Mammary epithelial cell (primary cell): ENCODE measurements around the gene SWI5.

Experiments
- EZH2 ChIP-seq: IDR thresholded peaks from 2 replicates; pipeline ENCODE4 v1.6.1; 2012; ENCODE audit warnings: low read length, inconsistent platforms, borderline replicate concordance
- TF ChIP-seq, protein P1 (sequence below), 2 donors: IDR thresholded peaks in 1 of 2; conservative IDR thresholded peaks in 1 of 2; 2 replicates each; pipeline ENCODE4 v1.5.1; 2011 to 2012; ENCODE audit warnings: inconsistent platforms in 2 of 2, low read length in 2 of 2, mild to moderate bottlenecking in 2 of 2, control low read depth in 1 of 2, low read depth in 1 of 2; ENCODE audit not compliant: insufficient read depth in 1 of 2; ENCODE audit errors: extremely low read depth in 1 of 2

DNA sequence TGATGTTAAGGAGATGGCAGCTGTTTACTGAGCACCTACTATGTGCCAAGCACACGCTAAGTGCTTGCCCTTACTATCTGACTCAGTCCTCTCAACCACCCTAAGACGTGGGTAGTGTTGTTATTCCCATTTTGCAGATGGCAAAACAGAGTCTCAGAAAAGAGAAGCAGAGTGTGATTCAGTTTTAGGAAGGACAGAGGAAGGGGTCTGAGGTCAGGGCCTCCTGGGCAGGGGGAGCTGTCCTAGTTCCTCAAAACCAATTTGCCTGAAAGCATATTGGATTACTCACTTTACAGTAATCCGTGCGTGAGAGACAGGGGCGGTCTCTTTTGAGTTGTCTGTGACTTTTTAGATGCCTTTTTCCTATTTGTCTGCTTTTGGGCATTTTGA is 49.7 kb upstream of the SWI5 start:
- TF ChIP-seq, protein P1, sequence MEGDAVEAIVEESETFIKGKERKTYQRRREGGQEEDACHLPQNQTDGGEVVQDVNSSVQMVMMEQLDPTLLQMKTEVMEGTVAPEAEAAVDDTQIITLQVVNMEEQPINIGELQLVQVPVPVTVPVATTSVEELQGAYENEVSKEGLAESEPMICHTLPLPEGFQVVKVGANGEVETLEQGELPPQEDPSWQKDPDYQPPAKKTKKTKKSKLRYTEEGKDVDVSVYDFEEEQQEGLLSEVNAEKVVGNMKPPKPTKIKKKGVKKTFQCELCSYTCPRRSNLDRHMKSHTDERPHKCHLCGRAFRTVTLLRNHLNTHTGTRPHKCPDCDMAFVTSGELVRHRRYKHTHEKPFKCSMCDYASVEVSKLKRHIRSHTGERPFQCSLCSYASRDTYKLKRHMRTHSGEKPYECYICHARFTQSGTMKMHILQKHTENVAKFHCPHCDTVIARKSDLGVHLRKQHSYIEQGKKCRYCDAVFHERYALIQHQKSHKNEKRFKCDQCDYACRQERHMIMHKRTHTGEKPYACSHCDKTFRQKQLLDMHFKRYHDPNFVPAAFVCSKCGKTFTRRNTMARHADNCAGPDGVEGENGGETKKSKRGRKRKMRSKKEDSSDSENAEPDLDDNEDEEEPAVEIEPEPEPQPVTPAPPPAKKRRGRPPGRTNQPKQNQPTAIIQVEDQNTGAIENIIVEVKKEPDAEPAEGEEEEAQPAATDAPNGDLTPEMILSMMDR (conservative IDR thresholded peaks at IDR 0.05 in 1 of 2, IDR thresholded peaks at IDR 0.05 in 1 of 2; ENCODE audit: extremely low read depth in 1 of 2, insufficient read depth in 1 of 2, low read depth in 1 of 2, low read length in 2 of 2), result no peak
- no peak for TF ChIP-seq EZH2
